D341Med (cell line): ENCODE results near the gene PPFIBP1.

Experiments
- DNase-seq: peaks from one replicate; pipeline ENCODE4 v3.0.0; 2012; ENCODE audit warnings: low spot score

The PPFIBP1 gene

GRCh38 chr12:27523642-27524493 lies at the start of gene PPFIBP1:
Gene PPFIBP1, plus strand, starts transcription at chr12:27524206. Its CDS starts 109,191 bp downstream, at chr12:27633397.
- peak; percentile 96 for DNase-seq

GRCh38 chr12:27474344-27474743 lies 49.7 kb upstream of the PPFIBP1 start:
- no peak for DNase-seq

- DNase-seq, result no peak
Measured at GRCh38 chr12:27477049-27477448, 47.0 kb upstream of the PPFIBP1 start.

- no peak for DNase-seq
Measured at GRCh38 chr12:27478949-27479348, 45.1 kb upstream of the PPFIBP1 start.

- DNase-seq, result no peak
Measured at GRCh38 chr12:27480016-27480415, 44.0 kb upstream of the PPFIBP1 start.

GRCh38 chr12:27486961-27487360 lies 37.0 kb upstream of the PPFIBP1 start:
- DNase-seq, result no peak

- DNase-seq, result no peak
Measured at GRCh38 chr12:27488479-27488878, 35.5 kb upstream of the PPFIBP1 start.

- no peak for DNase-seq
Measured at GRCh38 chr12:27491226-27491625, 32.8 kb upstream of the PPFIBP1 start.

- no peak for DNase-seq
Measured at GRCh38 chr12:27493260-27493940, 30.6 kb upstream of the PPFIBP1 start.

- no peak for DNase-seq
Measured at GRCh38 chr12:27497446-27497845, 26.6 kb upstream of the PPFIBP1 start.

- DNase-seq, result no peak
Measured at GRCh38 chr12:27498149-27498548, 25.9 kb upstream of the PPFIBP1 start.

GRCh38 chr12:27498761-27499160 lies 25.2 kb upstream of the PPFIBP1 start:
- DNase-seq, result no peak

- DNase-seq, result no peak
Measured at GRCh38 chr12:27499377-27499776, 24.6 kb upstream of the PPFIBP1 start.

GRCh38 chr12:27500546-27500945 lies 23.5 kb upstream of the PPFIBP1 start:
- no peak for DNase-seq

GRCh38 chr12:27502021-27502435 lies 22.0 kb upstream of the PPFIBP1 start:
- no peak for DNase-seq

GRCh38 chr12:27504507-27504906 lies 19.5 kb upstream of the PPFIBP1 start:
- no peak for DNase-seq

- DNase-seq, result no peak
Measured at GRCh38 chr12:27505109-27505508, 18.9 kb upstream of the PPFIBP1 start.

- no peak for DNase-seq
Measured at GRCh38 chr12:27505761-27506160, 18.2 kb upstream of the PPFIBP1 start.

GRCh38 chr12:27506645-27507189 lies 17.3 kb upstream of the PPFIBP1 start:
- DNase-seq, result no peak

- no peak for DNase-seq
Measured at GRCh38 chr12:27508736-27509431, 15.1 kb upstream of the PPFIBP1 start.

- DNase-seq, result no peak
Measured at GRCh38 chr12:27511031-27511722, 12.8 kb upstream of the PPFIBP1 start.

- no peak for DNase-seq
Measured at GRCh38 chr12:27511723-27512045, 12.3 kb upstream of the PPFIBP1 start.
